SH-SY5Y (cell line): Measurements from ENCODE around the gene ZDHHC11.

Experiments
- GATA2 ChIP-seq: IDR thresholded peaks from 2 replicates; pipeline ENCODE4 v1.6.1; 2011; ENCODE audit warnings: mild to moderate bottlenecking, low read depth, low read length
- GATA3 ChIP-seq: IDR thresholded peaks from 2 replicates; pipeline ENCODE4 v1.6.1; 2011; ENCODE audit warnings: low read depth, mild to moderate bottlenecking, low read length, moderate library complexity

DNA sequence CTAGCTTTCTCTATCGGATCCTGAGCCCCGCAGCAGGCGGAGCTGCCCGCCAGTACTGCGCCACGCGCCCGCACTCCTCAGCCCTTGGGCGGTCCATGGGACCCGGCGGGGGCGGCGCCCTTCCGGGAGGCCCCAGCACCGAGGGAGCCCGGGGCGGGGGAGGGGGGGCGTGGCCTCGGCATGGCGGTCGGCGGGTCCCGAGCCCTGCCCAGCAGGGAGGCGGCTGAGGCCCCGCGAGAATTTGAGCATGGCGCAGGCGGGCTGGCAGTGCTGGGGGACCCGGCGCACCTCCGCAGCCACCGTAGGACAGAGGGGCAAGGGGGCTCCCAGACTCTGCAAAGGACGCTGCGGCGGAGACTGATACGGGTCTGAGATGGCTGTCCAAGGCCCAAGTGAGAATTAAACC is 73.0 kb downstream of the ZDHHC11 start:
- TF ChIP-seq GATA2 (no peak), GATA3 (no peak)
